B cell (primary cell): ENCODE data around the gene LONP2. TPM values are rescaled to one million over a fixed set of nuclear protein-coding genes. Genes with fewer than 3 reads are reported as not detected.

Experiments used
- ATAC-seq: fragments of 200-7000 bp; cut with Tn5 transposase; one replicate; pipeline ENCODE4 v1.10.0; 2021; ENCODE audit warnings: low read depth, mild to moderate bottlenecking, moderate number of reproducible peaks, moderate library complexity
- CTCF ChIA-PET: fragments of 350-600 bp; sonication (Branson Sonifier 250); formaldehyde crosslinking; loops from one replicate; lab custom pipeline; 2021; ENCODE audit warnings: antibody characterized with exemption, inconsistent platforms; lab: Charles Lee
- POLR2A ChIA-PET: fragments of 350-600 bp; sonication (Branson Sonifier 250); formaldehyde crosslinking; loops from one replicate; lab custom pipeline; 2021; ENCODE audit warnings: antibody characterized with exemption; lab: Charles Lee
- DNase-seq: peaks from one replicate; pipeline ENCODE4 v3.0.0; 2013
- H2AFZ ChIP-seq: 2 replicates; pipeline ENCODE4 v1.6.1; 2012; ENCODE audit warnings: mild to moderate bottlenecking, low read depth, low read length; ENCODE audit not compliant: insufficient read depth, poor library complexity, severe bottlenecking
- H3K27ac ChIP-seq, 2 donors: 1 replicate in 1 of 2; 2 replicates in 1 of 2; pipeline ENCODE4 v1.5.1; 2012 to 2013; ENCODE audit warnings: low read length in 2 of 2, mild to moderate bottlenecking in 2 of 2, moderate library complexity in 1 of 2
- H3K27me3 ChIP-seq, 4 experiments: fragments of 200-600 bp in 1 of 4; sonication (generic) in 1 of 4; replicated peaks in 1 of 4; 1 replicate in 2 of 4; 2 replicates in 2 of 4; pipeline versions ENCODE4 v1.6.1 to v1.7.0; 2013 to 2016; ENCODE audit warnings: low read length in 3 of 4, mild to moderate bottlenecking in 2 of 4, mixed read lengths in 1 of 4, moderate library complexity in 1 of 4; ENCODE audit not compliant: insufficient read depth in 4 of 4, control insufficient read depth in 3 of 4; ENCODE audit errors: control extremely low read depth in 1 of 4
- H3K36me3 ChIP-seq, 2 experiments: replicated peaks in 1 of 2; 1 replicate in 1 of 2; 2 replicates in 1 of 2; pipeline versions ENCODE4 v1.6.1 to v1.7.1; 2013; ENCODE audit warnings: low read length in 1 of 2; ENCODE audit not compliant: insufficient read depth in 2 of 2, control insufficient read depth in 1 of 2; ENCODE audit errors: control extremely low read depth in 1 of 2, extremely low read depth in 1 of 2
- H3K4me1 ChIP-seq, 2 donors: fragments of 200-600 bp in 1 of 2; sonication (generic) in 1 of 2; 1 replicate in 1 of 2; 2 replicates in 1 of 2; pipeline versions ENCODE4 v1.5.1 to v1.6.1; 2013 to 2017; ENCODE audit warnings: low read length in 2 of 2; ENCODE audit not compliant: control insufficient read depth in 2 of 2, insufficient read depth in 2 of 2
- H3K4me2 ChIP-seq: replicated peaks from 2 replicates; pipeline ENCODE3; 2012; ENCODE audit warnings: mild to moderate bottlenecking, low read depth, low read length; ENCODE audit not compliant: poor library complexity, severe bottlenecking
- H3K4me3 ChIP-seq, 5 experiments: fragments of 200-600 bp in 1 of 5; sonication (generic) in 1 of 5; 1 replicate in 3 of 5; 2 replicates in 2 of 5; pipeline versions ENCODE4 v1.5.1 to v1.7.0; 2011 to 2016; ENCODE audit warnings: low read length in 4 of 5, mild to moderate bottlenecking in 4 of 5, low read depth in 2 of 5, control low read depth in 1 of 5, moderate library complexity in 1 of 5; ENCODE audit not compliant: insufficient read depth in 1 of 5; ENCODE audit errors: control extremely low read depth in 1 of 5, extremely low read depth in 1 of 5
- H3K79me2 ChIP-seq: fragments of 200-600 bp; sonication (generic); one replicate; pipeline ENCODE4 v1.6.0; 2016; ENCODE audit warnings: low read length; ENCODE audit not compliant: control insufficient read depth, insufficient read depth
- H3K9ac ChIP-seq: fragments of 200-600 bp; sonication (generic); 2 replicates; pipeline ENCODE4 v1.6.1; 2017; ENCODE audit warnings: mild to moderate bottlenecking, low read length, moderate library complexity
- H3K9me3 ChIP-seq, 3 donors: one replicate each; pipeline versions ENCODE4 v1.6.1 to v1.7.1; 2013; ENCODE audit warnings: low read length in 2 of 3; ENCODE audit not compliant: control insufficient read depth in 2 of 3, insufficient read depth in 1 of 3; ENCODE audit errors: control extremely low read depth in 1 of 3
- H4K20me1 ChIP-seq: 2 replicates; pipeline ENCODE4 v1.6.0; 2012; ENCODE audit warnings: mild to moderate bottlenecking, low read length; ENCODE audit not compliant: insufficient read depth, control insufficient read depth, poor library complexity, severe bottlenecking
- H3K27ac Mint-ChIP-seq: one replicate; pipeline ENCODE4 v1.8.0; 2021; ENCODE audit warnings: mixed read lengths
- H3K27me3 Mint-ChIP-seq: one replicate; pipeline ENCODE4 v1.8.0; 2021; ENCODE audit warnings: mixed read lengths
- H3K4me1 Mint-ChIP-seq: one replicate; pipeline ENCODE4 v1.8.0; 2021; ENCODE audit warnings: mixed read lengths
- H3K4me3 Mint-ChIP-seq: one replicate; pipeline ENCODE4 v1.8.0; 2021; ENCODE audit warnings: mixed read lengths
- H3K9me3 Mint-ChIP-seq: one replicate; pipeline ENCODE4 v1.8.0; 2022; ENCODE audit warnings: mixed read lengths; ENCODE audit not compliant: insufficient read depth
- CTCF ChIP-seq: fragments of 200-600 bp; IDR thresholded peaks from one replicate; pipeline ENCODE4 v1.8.0; 2022; ENCODE audit warnings: antibody characterized with exemption, mild to moderate bottlenecking
- EZH2 ChIP-seq: IDR thresholded peaks from 2 replicates; pipeline ENCODE4 v1.6.1; 2012; ENCODE audit warnings: borderline replicate concordance, low read depth, mild to moderate bottlenecking, moderate library complexity, low read length; ENCODE audit not compliant: insufficient read depth, poor library complexity, severe bottlenecking
- WGBS: methylation state at CpG from one replicate; pipeline ENCODE4 v1.1.5; 2013; ENCODE audit warnings: missing lambda C conversion rate; ENCODE audit not compliant: insufficient coverage; 5-methylcytosine and 5-hydroxymethylcytosine counted together
- intact Hi-C: fragments of 100-400 bp; cut with micrococcal nuclease; formaldehyde crosslinking; loops from one replicate; pipeline ENCODE4 v1.10.0; 2022
- polyA plus RNA-seq: library from polyadenylated mRNA; depleted of rRNA; stranded (reverse); fragments of >200 nt; gene quantifications from 2 replicates; pipeline ENCODE4 v1.2.3, GENCODE V29; 2012
- total RNA-seq, 2 donors: library from RNA; stranded (reverse); fragments of 120-200 nt in 1 of 2; gene quantifications; 1 replicate in 1 of 2; 2 replicates in 1 of 2; pipeline versions ENCODE4 v1.2.3 to v1.2.4, GENCODE V29; 2013 to 2022

LONP2 gene
- total and polyA plus RNA-seq, 2 donors (not counting 1 experiment from before 2014, with no cell fraction given): 39.3 to 84.2 TPM

GRCh38 chr16:48383009-48383876, 139.1 kb downstream of the LONP2 start:
- H3K27me3 ChIP-seq: no peaks in the 10 kb centered on the region

More at GRCh38 chr16:48383009-48383876, 139.1 kb downstream of the LONP2 start:
- WGBS: 100% methylated on average over 1 of the region's 6 CpGs
- no peak for DNase-seq
- Mint-ChIP-seq H3K4me1 (peaks cover 46% of the 10 kb centered on the region), H3K9me3 (no peaks in the 10 kb centered on the region), H3K4me3 (peak overlapping the region; percentile 93), H3K27ac (peak overlapping the region; percentile 89), H3K27me3 (no peaks in the 10 kb centered on the region)
- H3K27ac ChIP-seq: peak overlapping the region in 1 of 2 donors; percentile 76
- H3K9ac ChIP-seq: peak overlapping the region; percentile 63
- H3K9me3 ChIP-seq: no peaks in the 10 kb centered on the region
- intact Hi-C loops: no loop called here
- H3K4me3 ChIP-seq: peak overlapping the region; percentile 49 to 95 (median 70)
- H2AFZ ChIP-seq: peak overlapping the region; percentile 9
- H3K79me2 ChIP-seq: peaks cover 63% of the 10 kb centered on the region
- no peaks in the 10 kb centered on the region for H3K36me3 ChIP-seq
- no peak for ATAC-seq
- TF ChIP-seq CTCF (no peak), EZH2 (no peak)
- ChIA-PET POLR2A (interaction anchor here (0.7 to 2.0 kb wide), 2 partner anchors 17 to 48 kb away, joined by 4 to 7 read pairs; no protein-coding TSS in a partner anchor), CTCF (interaction anchor here (0.7 to 1.4 kb wide), 2 partner anchors 29 to 160 kb away, joined by 3 to 6 read pairs; no protein-coding TSS in a partner anchor)
- H3K4me2 ChIP-seq: peak overlapping the region; percentile 73
- H3K4me1 ChIP-seq: peaks cover 36 to 45% of the 10 kb centered on the region in 2 donors
- peaks cover 53% of the 10 kb centered on the region for H4K20me1 ChIP-seq
